GM21447 (cell line): ENCODE data around the gene RYR3.

ENCODE experiments used
- ATAC-seq: cut with Tn5 transposase; IDR thresholded peaks from one replicate; pipeline ENCODE4 v1.9.1; 2021; ENCODE audit not compliant: unreplicated experiment

RYR3 gene

DNA sequence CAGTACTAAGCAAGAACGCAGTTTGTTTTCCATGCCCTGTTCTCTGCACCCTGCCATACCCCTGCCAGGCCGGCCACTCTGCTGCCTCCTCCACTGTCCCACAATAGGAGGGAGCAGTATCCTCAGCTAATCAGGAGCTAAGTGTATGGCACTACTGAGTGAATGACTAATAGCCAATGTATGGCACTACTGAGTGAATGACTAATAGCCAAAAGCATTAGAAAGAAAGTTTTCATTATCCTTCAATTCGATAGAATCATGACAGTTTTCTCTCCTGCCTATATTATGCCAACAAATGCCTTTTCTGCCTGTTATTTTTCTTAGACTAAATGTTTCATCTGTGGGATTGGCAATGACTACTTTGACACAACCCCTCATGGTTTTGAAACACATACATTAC is 550.0 kb downstream of the RYR3 start:
- ATAC-seq = no peak

DNA sequence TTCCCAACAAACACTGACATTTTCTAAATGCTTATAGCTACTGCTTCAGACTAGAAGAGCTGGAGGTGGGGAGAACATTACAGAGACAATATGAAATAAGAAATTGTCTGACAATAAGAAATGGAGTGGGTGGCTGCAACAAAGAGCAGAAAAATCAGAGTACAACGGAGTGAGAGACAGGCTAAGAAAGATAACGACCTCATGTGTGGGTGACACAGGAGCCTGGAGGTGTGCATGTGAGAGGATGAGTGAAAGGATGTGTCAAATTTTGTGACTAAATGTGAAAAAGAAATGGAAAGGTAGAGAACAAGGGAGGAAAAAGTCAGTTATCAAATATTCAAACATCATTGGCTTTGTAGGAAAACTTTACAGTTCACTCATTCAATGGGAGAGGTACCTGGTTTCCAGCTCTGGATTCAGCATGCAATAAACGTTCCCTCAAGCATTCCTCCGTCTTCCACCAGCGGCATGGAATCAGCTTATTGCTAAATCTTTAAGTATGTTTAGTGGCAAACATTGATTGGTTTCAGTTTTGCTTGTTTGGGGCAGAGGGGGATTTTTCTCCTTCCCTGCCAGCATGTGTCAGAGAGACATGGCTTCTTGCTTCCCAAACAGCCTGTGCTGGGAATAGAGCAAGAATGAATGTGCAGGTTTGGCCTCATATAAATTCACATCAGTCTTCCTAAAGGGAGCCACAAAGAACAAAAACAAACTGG is 553.8 kb downstream of the RYR3 start:
- ATAC-seq = no peak

GRCh38 chr15:33865416-33865815 is 554.6 kb downstream of the RYR3 start:
- no peak for ATAC-seq

GRCh38 chr15:33866101-33866737 is 555.5 kb downstream of the RYR3 start:
- ATAC-seq = no peak

DNA sequence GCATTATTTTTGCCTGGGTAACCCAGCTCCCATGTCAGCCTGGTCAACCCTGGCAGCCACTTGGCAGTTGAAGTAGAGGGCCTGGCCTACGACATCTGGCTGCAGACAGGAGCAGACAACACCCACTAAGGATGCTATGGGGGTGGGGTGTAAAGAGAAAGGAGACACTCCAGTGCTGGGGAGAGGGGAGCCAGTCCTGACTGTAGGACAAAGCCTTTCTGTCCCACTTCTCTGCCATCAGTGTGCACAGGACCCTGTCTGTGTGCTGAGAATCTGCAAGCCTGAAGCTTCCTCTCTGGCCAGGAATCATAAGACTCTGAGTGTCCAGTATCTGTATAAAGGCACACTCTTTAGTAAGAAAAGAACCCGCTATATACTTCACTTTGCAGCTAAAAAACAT is 561.2 kb downstream of the RYR3 start:
- no peak for ATAC-seq

GRCh38 chr15:33872416-33873106 is 561.8 kb downstream of the RYR3 start:
- ATAC-seq = no peak

DNA sequence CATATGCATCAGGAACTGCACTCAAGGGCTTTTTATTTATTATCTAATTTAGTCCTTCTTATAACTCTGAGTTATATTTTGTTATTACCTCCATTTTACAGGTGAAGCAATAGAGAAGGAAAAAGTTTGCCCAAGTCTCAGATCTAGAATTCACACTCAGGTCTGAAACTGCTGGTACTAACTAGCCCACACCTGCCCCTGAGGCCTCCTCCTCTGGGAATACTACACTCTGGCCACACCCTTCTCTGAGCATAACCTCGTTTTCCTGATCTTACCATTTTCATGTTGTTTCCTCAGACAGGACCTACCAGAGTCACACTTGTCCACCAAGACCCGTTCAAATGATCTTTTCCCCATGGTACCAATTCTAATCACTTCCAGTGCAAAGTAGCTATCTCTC is 563.4 kb downstream of the RYR3 start:
- ATAC-seq = no peak

DNA sequence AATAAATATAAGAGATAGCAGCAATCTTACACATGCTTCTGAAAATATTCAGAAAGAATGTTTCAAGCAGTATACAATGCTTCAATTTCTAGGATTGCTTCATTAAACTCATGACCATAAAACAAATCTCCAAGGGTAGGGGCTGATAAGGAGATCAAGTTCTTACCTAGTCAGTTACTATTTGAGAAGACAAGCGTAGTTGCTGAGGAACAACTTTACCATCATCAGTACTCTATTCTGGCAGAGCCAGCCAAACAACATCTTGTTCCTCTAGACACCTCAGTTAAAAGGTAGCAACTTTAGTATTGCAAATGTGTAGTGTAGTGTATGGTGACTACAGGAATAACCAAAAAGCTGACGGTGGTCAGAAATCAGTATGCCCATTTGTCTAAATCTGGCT is 572.2 kb downstream of the RYR3 start:
- no peak for ATAC-seq

GRCh38 chr15:33888176-33888575 is 577.4 kb downstream of the RYR3 start:
- no peak for ATAC-seq

DNA sequence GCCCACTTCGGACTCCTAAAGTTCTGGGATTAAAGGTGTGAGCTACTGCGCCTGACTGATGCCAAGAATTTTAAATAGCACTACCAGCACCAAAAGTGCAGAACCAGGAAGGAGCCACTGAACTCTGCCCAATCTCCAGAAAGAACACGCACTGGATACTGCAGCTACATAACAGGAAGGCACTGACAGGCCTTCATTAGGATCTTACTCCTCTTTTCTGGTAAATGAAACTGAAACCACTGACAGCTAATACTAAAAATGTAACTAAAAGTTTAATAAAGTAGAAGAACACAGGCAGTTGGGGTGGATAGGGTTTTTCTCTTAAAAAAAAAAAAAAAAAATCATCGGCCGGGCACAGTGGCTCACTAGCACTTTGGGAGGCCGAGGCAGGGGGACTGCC is 583.4 kb downstream of the RYR3 start:
- peak; percentile 78 for ATAC-seq

GRCh38 chr15:33902043-33902442 is 591.3 kb downstream of the RYR3 start:
- ATAC-seq = no peak

DNA sequence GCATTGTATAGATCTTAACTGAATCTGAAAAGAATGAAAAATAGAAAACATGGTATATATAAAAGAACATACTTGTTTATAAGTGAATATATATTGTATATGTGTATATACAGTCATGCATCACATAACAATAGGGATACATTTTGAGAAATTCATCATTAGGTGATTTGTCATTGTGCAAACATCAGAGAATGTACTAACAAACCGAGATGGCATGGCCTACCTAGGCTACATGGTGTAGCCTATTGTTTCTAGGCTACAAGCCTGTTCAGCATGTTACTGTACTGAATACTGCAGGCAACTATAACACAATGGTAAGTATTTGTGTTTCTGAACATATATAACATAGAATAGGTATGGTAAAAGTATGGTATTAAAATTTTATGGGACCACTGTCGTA is 592.9 kb downstream of the RYR3 start:
- ATAC-seq = no peak

- ATAC-seq = no peak
These were observed 596.6 kb downstream of the RYR3 start for GRCh38 chr15:33907326-33907725.

GRCh38 chr15:33908406-33908805 is 597.6 kb downstream of the RYR3 start:
- no peak for ATAC-seq

GRCh38 chr15:33910741-33911140 is 600.0 kb downstream of the RYR3 start:
- no peak for ATAC-seq

DNA sequence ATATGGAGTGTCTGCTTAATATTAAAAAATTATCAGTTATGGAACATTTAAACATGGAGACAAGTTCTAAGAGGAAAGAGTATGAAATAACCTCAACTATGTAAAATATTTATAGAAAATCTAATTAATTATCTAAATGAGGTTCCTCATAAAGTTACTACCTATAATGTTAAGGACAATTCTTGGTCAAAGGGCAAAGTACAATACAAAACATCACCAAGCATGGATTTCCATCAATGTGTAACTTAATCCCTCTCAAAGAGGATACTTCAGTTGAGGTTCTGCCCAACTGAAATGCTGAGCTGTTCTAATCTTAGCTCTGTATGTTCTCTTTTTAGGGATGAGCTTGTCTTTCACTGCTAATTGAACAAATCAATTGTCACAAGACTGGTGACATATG is 601.6 kb downstream of the RYR3 start:
- ATAC-seq = no peak

DNA sequence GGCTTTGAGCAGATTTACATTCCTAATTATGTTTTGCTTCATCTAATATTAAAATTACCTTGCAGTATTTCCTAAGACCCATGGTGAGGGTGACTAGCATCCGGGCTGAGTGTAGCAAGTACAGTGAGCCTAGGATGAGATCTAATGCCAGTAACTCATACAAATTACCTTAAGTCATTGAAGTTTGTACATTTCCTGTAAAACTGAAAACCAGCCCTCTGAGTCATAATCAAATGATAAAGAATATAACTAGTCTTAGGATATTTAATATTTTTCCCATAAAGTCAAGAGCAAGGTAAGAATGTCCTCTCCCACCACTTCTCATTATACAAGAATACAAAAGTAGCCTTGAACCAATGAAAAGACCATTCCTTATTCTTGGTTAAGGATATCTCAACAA is 602.7 kb downstream of the RYR3 start:
- ATAC-seq = no peak
